Measurements from ENCODE around the gene UBE3D.

Gene UBE3D, protein sequence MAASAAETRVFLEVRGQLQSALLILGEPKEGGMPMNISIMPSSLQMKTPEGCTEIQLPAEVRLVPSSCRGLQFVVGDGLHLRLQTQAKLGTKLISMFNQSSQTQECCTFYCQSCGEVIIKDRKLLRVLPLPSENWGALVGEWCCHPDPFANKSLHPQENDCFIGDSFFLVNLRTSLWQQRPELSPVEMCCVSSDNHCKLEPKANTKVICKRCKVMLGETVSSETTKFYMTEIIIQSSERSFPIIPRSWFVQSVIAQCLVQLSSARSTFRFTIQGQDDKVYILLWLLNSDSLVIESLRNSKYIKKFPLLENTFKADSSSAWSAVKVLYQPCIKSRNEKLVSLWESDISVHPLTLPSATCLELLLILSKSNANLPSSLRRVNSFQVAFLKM

DNA sequence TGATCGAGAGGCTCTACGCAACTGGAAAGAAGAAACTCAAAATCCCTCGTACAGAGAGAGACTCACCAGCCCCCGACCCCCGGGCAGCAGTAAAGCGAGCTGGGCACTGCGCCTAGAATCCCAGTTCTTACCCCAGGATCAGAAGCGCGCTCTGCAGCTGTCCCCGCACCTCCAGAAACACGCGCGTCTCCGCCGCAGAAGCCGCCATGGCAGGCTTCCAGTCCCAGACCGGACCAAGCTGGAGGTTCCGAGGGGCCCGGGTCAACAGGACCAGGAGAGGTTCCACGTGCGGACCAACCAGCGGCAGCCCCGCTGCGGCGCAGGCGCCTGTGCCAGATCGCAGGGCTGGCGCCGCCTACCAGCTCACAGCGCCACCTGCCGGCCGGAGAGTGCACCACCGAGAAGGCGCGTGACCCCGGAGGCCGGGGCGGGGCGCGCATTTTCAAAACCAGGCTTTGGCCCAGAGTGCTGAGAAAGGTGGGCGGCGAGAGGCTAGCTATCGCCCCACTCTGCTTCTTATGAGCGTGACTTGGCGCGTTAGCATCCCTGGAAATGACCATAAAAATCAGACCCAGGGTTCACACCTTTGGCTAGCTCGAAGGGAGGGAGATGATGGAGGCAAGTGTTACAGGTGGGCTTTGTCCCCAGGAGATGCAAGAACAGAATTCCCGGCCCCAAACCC is at the start of gene UBE3D:
TSS of gene UBE3D (minus strand) at position 331 of the 682 bp plus-strand sequence. CDS start at position 208, 123 bp downstream.
- DNase-seq = peak; percentile 90 to 91

DNA sequence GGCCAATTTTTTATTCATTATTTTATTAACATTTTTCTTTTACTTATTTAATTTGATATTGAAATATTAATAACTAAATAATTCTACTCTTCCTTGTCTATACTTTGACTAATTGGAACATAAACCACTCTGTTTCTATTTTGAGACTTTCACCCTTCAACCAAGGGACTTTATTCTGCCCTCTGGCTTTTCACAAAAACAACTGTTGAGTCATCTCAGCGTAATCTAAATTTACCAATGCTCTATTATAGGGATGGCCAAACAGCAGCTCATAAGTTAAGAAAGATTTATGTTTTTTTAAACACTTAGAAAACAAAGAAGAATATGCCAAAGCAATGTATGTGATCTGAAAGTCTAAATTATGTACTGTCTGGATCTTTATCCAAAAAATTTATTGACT is 48.5 kb upstream of the UBE3D start:
- DNase-seq = no peak

DNA sequence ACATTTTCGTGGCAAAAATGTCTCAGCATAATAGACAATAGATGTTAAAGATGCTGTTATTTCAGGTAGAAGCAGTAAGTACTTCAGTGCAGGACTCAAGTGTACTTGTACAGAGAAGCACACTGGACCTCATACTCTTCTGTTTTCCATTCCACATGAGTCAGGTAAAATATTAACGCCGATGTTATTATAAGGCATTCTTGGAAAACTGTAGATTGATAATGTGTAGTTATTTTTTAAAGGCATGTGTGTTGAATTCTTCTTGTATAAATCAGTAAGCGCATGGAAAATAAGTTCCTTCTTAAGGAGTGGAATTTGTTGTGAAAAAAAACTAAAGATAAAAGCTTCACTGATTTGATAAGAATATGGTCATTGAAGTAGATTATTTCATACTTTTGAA is 47.6 kb upstream of the UBE3D start:
- no peak for DNase-seq

DNA sequence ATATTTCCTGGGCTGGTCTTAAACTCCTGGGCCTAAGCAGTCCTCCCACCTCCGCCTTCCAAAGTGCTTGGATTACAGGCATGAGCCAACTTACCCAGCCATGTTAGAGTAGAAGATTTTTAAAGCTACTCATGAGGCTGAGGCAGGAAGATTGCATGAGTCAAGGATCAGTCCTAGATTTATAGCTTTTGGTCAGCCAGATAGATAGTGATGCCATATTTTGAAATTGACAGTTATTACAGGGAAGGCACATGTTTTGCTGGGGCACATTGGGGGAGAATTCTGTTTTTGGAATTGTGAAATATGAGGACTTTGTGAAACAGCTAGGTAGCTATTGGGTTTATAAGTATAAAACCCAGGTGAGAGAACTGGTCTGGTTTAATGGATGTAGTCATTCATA is 42.7 kb upstream of the UBE3D start:
- no peak for DNase-seq

DNA sequence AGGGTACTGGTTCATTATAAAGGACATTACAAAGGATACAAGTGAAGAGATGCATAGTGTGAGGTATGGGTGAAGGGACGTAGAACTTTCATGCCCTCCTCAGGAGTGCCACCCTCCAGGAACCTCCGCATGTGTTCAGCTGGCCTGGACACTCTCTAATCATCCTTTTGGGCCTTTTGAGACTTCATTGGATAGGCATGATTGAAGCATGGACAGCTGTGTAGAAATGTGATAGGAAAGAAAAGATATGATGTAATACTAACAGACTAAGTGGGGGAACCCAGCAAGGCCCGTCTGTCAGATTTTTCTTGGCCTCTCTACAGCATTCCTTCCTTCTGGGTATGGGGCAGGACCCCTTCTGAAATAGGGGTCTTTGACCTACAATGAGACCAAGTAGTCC is 32.9 kb upstream of the UBE3D start:
- DNase-seq = no peak

DNA sequence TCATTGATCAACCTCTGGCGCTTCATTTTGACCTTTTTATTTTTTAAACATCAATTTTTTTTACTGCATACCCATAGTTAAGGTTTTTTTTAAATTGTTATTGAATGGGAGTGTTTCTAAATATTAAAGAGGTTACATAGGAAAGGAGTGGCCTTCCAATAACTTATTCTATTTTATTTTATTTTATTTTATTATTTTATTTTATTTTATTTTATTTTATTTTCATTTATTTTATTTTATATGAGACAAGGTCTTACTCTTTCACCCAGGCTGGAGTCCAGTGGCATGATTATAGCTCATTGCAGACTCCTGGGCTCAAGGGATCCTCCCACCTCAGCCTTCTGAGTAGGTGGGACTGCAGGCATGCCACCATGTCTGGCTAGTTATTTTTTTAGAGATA is 32.0 kb upstream of the UBE3D start:
- DNase-seq = no peak

DNA sequence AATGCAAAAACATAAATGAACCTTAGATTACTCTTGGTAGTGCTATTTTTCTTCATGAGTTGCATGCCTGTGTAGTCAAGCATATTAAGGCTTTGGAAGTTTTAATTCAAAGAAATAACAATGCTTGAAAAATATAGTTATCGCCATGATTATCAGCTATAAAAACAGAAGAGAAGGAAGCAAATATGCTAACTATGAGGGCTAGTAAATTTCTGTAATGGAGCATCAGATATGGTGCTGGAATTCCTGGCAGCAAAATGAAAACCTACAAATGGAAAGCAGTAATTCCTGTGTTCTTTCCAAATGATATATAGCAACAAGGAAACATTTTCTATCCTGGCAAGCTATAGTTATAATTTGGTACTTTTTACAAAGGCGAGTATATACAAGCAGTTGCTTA is 31.6 kb upstream of the UBE3D start:
- no peak for DNase-seq

DNA sequence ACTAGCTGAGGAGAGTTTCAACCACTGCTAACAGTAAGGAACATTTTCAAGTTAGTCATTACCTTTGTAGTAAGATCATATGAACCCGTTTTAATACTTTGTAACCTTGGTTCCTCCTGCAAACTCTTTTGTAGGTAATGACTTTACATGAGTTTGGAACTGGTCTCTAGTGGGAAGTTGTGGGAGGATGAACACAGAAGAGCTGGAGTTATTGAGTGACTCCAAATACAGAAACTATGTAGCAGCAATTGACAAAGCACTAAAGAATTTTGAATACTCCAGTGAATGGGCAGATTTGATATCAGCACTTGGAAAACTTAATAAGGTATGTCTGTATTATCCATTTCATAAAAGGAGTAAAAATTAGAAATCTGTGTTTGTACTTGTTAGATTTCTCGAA is 31.1 kb upstream of the UBE3D start:
- DNase-seq = no peak

DNA sequence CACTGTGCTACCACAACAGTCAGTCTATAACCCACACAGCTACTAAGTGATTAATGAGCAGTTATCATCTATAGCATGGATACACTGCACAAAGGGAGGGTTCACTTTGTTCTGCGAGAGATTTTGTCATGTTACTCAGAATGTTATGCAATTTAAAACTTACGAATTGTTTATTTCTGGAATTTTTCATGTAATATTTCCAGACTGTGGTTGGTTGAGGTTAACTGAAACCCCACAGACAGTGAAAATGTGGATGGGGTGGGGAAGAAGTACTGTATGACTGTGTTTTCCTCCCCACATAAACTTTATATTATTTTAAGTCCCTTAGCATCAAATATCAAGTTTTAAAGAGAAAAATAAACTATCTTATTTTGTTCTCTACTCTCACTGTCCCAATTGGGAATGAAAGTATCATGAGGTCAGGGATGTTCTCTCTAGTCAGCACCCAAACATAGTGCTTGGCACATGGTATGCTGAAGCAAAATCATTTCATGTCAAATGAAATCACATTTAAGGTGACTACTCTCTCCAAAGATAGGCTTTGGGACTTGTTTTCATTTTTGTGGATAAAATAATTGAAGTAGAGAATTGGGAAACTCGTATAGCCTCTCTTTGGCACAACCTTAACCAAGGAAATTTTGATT is 27.2 kb upstream of the UBE3D start:
- DNase-seq = no peak

DNA sequence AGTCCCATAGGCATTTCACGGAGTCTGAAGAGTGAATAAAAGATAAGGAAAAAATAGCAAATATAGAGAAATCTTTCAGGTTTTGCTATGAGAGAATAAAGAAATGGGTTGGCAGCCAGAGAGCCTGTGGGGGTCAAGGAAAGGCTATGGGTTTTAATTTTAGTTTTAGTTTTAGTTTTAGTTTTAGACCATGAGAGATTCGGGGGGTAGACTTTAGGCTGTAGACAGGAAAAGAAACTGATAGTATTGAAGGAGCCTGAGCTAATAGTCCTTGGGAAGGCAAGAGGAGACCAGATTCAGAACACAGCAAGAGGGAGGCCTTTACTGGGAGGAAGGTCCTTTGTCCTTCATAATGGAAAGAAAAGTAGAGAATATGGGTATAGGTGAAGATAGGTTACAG is 21.1 kb upstream of the UBE3D start:
- DNase-seq = no peak

DNA sequence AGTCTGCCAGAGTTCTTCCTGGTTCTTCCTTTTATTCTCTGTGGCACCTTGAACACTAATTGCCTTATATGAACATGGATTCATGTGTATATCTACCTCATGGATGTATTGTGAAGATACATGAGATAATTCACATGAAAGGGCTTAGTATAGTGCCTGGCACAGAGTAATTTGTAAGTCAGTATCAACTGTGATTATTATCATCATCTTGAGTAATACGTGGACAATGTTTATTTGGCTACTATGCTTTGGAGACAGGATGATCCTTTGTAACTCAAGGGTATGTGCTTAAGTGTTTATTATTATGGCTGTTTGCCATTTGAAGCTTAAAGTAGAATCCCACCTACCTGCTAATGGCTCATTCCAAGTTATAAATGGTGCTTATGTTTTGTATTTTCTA is 17.8 kb upstream of the UBE3D start:
- no peak for DNase-seq

DNA sequence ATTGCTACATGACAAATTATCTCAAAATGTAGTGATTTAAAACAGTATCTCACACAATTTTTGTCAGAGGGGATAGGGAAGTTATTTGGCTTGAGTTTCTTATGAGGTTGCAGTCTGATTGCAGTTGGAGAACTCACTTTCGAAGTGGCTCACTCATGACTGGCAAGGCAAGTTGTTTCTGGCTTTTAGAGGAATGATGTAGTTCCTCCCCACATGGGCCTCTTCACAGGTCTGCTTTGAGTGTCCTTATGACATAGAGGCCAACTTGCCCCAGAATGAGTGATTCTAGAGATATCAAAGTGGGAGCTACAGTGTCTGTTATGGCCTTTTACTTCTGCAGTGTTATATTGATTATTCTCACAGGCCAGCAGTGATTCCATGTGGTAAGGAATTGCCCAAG is 8.0 kb upstream of the UBE3D start:
- DNase-seq = no peak

DNA sequence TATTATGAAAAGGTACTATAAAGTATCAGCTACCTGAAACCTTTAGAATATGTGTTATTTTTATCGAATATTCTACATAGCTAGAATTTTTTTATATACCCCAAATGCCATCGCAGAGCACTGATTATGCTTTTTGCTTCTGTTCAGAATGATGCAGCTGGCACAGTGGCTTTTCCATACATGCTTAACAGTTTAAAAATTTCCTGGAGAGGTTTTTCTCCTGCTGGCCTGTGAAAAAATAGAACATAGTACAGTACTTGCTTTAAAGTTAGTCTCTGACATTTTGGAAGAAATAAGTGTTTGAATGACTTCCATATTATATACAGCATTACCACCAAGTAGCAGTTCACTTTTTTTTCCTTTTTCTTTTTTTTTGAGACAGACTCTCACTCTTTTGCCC is 7.1 kb upstream of the UBE3D start:
- DNase-seq = no peak

DNA sequence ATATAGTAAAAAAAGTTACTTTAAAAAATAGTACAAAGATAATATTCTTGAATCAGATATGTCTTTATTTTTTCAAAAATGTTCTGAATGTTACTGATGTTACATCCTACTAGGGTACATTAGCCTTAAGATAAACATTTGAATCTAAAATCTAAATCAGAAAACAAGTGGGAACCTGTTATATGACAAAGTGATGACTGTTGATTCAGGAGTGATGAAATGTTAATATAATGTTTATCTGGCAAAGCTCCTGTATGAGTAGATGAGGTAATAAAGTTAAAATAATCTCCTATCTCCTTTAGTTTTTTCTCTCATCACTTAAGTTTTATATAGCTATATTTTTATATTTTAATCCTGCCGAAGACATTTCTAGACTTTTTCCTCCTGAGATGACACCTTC is 6.1 kb upstream of the UBE3D start:
- no peak for DNase-seq

DNA sequence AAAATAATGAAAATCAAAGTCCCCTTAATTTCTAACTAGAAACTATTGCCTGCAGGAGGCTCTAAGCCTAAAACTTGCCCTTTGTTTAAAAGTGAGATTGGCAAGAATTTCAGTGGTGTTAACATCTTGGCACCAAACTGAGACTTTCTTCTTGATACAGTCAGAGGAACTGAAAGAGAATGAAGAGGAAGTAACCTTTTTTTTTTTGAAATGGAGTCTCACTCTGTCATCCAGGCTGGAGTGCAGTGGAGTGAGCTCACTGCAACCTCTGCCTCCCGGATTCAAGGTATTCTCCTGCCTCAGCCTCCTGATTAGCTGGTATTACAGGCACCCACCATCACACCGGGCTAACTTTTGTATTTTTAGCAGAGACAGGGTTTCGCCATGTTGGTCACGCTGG is 5.4 kb upstream of the UBE3D start:
- DNase-seq = no peak

DNA sequence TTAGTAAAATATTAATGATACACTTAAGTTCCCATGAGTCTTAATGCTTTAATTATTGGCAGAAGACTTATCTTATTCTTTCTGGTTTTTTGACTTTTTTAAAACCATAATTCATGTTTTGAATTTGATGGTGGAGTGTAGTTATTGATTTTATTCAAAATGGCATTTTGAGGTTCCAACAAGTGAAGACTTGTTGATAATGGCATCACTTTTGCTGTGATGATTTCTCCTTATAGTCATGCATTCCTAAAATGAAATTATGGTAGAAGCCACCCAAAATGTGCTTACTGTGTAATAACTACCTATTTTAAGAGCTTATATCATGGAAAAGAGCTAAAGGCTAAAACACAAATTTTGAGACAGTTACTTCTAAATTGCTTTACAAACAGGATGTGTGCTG is 4.0 kb upstream of the UBE3D start:
- no peak for DNase-seq

DNA sequence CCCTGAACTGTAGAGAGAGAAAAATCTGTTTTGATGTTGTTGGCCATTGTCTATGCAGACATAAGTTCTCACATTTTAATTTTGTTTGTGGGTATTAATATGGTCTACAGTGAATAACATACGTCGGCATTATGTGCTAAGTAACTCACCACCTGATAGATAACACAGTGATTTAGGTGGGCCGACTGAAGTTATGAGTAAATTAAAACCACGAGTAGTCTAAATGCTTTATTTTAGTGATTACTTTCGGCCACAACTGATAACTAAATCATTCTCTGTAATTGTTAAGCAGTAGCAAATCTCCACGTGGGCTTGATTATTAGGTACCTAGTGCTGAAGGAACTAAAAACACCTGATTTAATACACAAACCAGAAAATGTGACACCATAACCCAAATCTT is 3.0 kb upstream of the UBE3D start:
- DNase-seq = no peak

DNA sequence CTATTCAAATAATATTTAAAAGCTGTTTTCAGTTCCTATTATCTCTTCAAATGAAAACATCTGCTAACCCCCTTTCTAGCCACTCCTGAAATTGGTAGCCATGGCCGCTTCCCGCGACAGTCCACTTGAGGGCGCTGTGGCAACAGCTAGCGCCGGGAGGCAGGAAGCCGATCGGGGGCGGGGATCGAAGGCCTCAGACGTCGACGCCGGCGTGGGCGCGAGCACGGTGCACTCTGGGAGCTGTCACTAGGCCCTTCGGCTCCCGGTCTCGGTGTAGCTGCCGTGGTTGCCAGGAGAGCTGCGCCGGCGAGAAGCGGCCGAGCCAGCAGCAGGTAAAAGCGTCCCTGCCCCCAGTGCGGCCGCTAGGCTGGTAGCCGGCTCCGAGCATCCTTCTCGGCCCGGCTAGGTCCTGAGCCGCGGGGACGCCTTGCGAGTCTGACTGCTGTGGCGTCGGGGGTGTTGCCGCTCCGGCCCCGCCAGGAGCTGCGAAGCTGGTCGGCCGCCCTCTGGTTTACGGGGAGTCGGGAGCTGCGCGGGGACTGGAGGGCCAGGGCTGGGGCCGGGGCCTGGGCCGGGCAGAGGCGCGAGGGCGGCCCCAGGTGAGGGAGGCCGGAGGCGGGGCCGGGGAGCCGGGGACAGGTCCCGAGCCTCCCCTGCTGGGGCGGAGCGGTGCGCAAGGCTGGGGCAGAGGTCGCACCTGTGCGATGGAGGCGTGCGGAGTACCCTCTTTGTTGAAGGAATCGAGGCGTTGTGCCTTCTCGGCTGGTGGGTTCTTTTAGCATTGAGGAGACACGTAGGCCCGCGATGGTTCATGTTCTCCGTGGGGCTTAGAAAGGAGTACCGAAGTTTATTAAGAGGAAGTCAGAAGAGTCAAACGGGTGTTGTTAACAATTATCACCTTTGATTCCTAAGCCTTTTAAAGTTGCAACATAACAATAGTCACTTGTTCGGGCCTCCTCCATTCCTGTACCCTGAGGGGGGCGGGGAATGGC is 2.1 kb upstream of the UBE3D start, which contains the start of gene DOP1A:
TSS of gene DOP1A (plus strand) at position 224 of the 992 bp plus-strand sequence. CDS start 29,307 bp downstream, outside the sequence.
- peak; percentile 97 to 98 for DNase-seq

DNA sequence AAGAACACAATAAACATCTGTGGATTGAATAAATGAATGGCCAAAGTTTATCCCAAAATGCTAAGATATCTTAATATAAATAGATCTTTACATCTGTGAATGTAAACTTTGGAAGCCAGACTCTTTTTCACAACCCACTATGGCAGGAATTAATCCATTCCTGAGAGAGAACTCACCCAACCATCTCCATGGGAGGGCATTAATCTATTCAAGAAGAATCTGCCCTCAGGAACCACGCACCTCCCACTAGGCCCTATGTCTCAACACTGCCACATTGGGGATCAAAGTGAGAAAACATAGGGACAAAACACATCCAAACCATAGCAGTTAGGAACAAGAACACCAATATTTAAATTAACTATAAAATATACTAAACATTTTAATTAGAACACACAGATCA is 3.4 kb downstream of the UBE3D start:
- DNase-seq = no peak

DNA sequence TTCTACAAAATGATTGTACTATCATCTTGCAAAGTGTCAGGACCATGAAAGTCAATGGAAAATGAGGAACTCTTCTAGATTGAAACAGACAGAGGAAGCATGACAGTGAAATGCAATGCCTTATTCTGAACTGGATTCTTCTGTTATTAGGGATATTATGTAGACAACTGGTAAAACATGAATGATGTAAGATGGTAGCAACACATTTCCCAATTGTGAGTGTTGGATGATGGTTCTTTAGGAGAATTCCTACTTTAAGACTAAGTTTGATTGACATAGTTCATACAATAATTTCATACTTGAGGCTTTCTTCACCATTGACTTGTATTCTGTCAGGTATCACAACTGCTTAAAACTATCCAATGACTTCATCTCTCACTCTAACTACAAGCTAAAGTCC is 4.5 kb downstream of the UBE3D start:
- DNase-seq = no peak

DNA sequence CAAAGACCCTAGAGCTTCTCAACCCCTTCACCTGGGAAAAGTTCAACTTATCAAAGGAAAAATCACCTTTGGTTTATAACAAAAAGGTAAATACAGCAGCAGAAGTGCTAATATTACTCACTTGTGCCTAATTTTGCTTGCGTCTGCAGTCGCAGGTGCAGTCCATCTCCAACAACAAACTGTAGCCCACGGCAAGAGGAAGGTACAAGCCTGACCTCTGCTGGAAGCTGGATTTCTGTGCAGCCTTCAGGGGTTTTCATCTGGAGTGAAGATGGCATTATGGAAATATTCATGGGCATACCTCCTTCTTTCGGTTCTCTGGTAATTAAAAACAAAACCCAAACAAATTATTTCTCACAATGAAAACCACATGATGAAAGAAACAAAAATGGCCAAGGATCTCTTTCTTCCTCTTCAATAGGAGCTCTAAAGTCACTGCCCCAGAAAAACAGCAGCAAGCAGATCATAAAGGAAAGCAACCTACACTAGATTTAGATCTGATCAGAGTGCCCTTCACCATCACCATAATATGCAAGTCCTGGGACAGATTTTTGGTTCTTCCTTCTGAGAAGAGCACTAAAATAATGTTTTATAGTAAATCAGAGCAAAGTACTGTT is 7.8 kb downstream of the UBE3D start:
- no peak for DNase-seq

DNA sequence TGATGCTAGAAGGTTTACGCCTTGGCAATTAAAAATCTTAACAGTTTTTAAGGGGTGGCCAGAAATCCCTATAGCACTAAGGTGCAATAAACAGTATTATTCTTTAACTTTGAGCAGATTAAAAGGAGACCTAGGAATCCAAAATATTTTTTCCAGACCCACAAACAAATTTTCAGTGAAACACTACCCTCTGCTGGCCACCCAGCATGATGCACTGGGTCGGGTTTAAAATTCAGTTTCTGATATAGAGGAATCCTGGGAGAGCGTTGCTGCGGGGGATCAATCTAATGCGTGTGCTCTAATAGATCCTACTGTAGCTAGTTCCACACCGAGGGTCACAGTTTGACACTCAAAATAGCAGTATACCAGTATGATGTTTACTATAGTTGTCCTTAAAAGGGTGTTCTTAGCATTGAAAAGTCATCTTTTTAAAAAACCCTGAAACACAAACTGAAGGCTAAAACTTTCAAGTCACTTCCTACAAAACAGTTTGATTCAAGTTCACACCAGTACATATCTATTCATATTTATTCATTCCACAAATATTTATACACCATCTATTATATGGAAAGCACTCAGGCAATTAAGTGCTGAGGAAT is 10.2 kb downstream of the UBE3D start:
- DNase-seq = peak; percentile 15 to 32

Data from activated CD4-positive, alpha-beta T cell treated with anti-CD3 and anti-CD28 coated beads for 4 hours (primary cell).